Measurements from ENCODE around the gene SETD2.

GRCh38 chr3:47015151-47015550 is 148.8 kb downstream of the SETD2 start:
- TF ChIP-seq FOS (IDR thresholded peaks at IDR 0.05; ENCODE audit: extremely low read depth, insufficient read length): no peak
- TF ChIP-seq CHD2 (IDR thresholded peaks at IDR 0.05; ENCODE audit: low read depth, low read length): no peak
- no peak for TF ChIP-seq ZNF239 (CRISPR knock-in tag; IDR thresholded peaks at IDR 0.05)
- no peak for TF ChIP-seq CTCF (IDR thresholded peaks at IDR 0.05 in 2 of 3, conservative IDR thresholded peaks at IDR 0.05 in 1 of 3; ENCODE audit: insufficient read depth in 2 of 3, low read depth in 1 of 3, low read length in 3 of 3)
- no peak for TF ChIP-seq JUN (IDR thresholded peaks at IDR 0.05; ENCODE audit: borderline replicate concordance, low read depth, low read length)
- no peak for TF ChIP-seq JUN (CRISPR knock-in tag; IDR thresholded peaks at IDR 0.05; ENCODE audit: borderline replicate concordance)
- no peak for TF ChIP-seq MAX (CRISPR knock-in tag; IDR thresholded peaks at IDR 0.05)
- TF ChIP-seq RB1 (IDR thresholded peaks at IDR 0.05; ENCODE audit: low read depth): no peak
- TF ChIP-seq ZNF274 (IDR thresholded peaks at IDR 0.05; ENCODE audit: borderline replicate concordance, low read depth, low read length): no peak
- no peak for TF ChIP-seq MAFK (IDR thresholded peaks at IDR 0.05; ENCODE audit: low read length)
- no peak for TF ChIP-seq MNT (conservative IDR thresholded peaks at IDR 0.05)
- no peak for TF ChIP-seq ZBTB49 (CRISPR knock-in tag; IDR thresholded peaks at IDR 0.05; ENCODE audit: borderline replicate concordance)
- TF ChIP-seq NONO (IDR thresholded peaks at IDR 0.05; ENCODE audit: low read depth in 2 of 2, low read length in 1 of 2): no peak
- TF ChIP-seq SETDB1 (IDR thresholded peaks at IDR 0.05; ENCODE audit: low read length): no peak
- TF ChIP-seq KAT7 (CRISPR knock-in tag; IDR thresholded peaks at IDR 0.05; ENCODE audit: borderline replicate concordance): no peak
